Thyroid gland (tissue), 4 donors: ENCODE measurements around the gene EIF4H. TPM values are rescaled to one million over a fixed set of nuclear protein-coding genes. Genes with fewer than 3 reads are reported as not detected.
"Not testable (repeated sequence)": the region's sequence is repeated elsewhere in the genome, so short reads cannot be mapped to it uniquely, and the experiment has no call there.

Experiments used
- DNase-seq, 2 donors: peaks; one replicate each; pipeline ENCODE4 v3.0.0-alpha.2; 2019
- H3K27ac ChIP-seq, 3 donors: fragments of 200-600 bp; sonication (generic); 1 replicate in 2 of 3; 2 replicates in 1 of 3; pipeline ENCODE4 v1.5.1; 2016 to 2019; ENCODE audit warnings: mild to moderate bottlenecking in 1 of 3, moderate library complexity in 1 of 3
- H3K27me3 ChIP-seq: fragments of 200-600 bp; sonication (generic); one replicate; pipeline ENCODE4 v1.5.1; 2019
- H3K36me3 ChIP-seq, 2 donors: fragments of 200-600 bp; sonication (generic); one replicate each; pipeline ENCODE4 v1.5.1; 2016 to 2019
- H3K4me1 ChIP-seq, 2 donors: fragments of 200-600 bp; sonication (generic); one replicate each; pipeline ENCODE4 v1.5.1; 2017 to 2019
- H3K4me3 ChIP-seq, 3 donors: fragments of 200-600 bp; sonication (generic); replicated peaks in 1 of 3; 1 replicate in 2 of 3; 2 replicates in 1 of 3; pipeline ENCODE4 v1.5.1; 2016; ENCODE audit warnings: mild to moderate bottlenecking in 1 of 3
- H3K9me3 ChIP-seq: fragments of 200-600 bp; sonication (generic); one replicate; pipeline ENCODE4 v1.5.1; 2017
- CTCF ChIP-seq, 6 experiments: fragments of 200-600 bp in 3 of 6; fragments of 450-650 bp in 3 of 6; sonication (generic) in 3 of 6; IDR thresholded peaks; one replicate each; pipeline ENCODE4 v1.5.1; 2016 to 2019; ENCODE audit warnings: antibody characterized with exemption in 6 of 6, mild to moderate bottlenecking in 2 of 6, inconsistent platforms in 1 of 6, moderate library complexity in 1 of 6
- POLR2A ChIP-seq, 2 donors: fragments of 450-650 bp; IDR thresholded peaks; one replicate each; pipeline ENCODE4 v1.6.1; 2017; ENCODE audit warnings: antibody characterized with exemption in 2 of 2, mild to moderate bottlenecking in 2 of 2, moderate library complexity in 1 of 2
- WGBS, 2 donors: methylation state at CpG; one replicate each; pipeline ENCODE4 v1.1.5; 2017; 5-methylcytosine and 5-hydroxymethylcytosine counted together
- intact Hi-C: fragments of 100-400 bp; cut with DNase I; formaldehyde crosslinking; loops from one replicate; pipeline ENCODE4 v1.15.1; 2023
- total RNA-seq, 4 donors: library from RNA; depleted of rRNA; stranded (reverse); fragments of >200 nt; gene quantifications; one replicate each; pipeline ENCODE4 v1.2.3, GENCODE V29; 2016

Gene EIF4H
- total RNA-seq, 4 donors from 2014 or later = 267 to 323 (median 298) TPM

GRCh38 chr7:74190259-74190658 is 16.1 kb downstream of the EIF4H start:
- TF ChIP-seq CTCF (IDR thresholded peaks at IDR 0.05) (no peak), POLR2A (IDR thresholded peaks at IDR 0.05) (no peak)
- H3K4me3 ChIP-seq = no peak overlapping the region
- peaks cover 72 to 73% of the 10 kb centered on the region in 2 donors for H3K36me3 ChIP-seq
- 92% methylated on average over 7 of the region's 7 CpGs for WGBS, 2 donors
- H3K27me3 ChIP-seq = no peaks in the 10 kb centered on the region
- no peaks in the 10 kb centered on the region for H3K9me3 ChIP-seq
- H3K4me1 ChIP-seq = peaks cover 16 to 27% of the 10 kb centered on the region in 2 donors
- intact Hi-C loops = no loop called here
- no peak overlapping the region for H3K27ac ChIP-seq
- no peak for DNase-seq

- H3K36me3 ChIP-seq = peaks cover 79 to 80% of the 10 kb centered on the region in 2 donors
- peaks cover 8 to 19% of the 10 kb centered on the region in 2 donors for H3K4me1 ChIP-seq
- no peak for DNase-seq
- no peak overlapping the region for H3K27ac ChIP-seq
- H3K4me3 ChIP-seq = no peak overlapping the region
- intact Hi-C loops = no loop called here
- no peaks in the 10 kb centered on the region for H3K9me3 ChIP-seq
- H3K27me3 ChIP-seq = no peaks in the 10 kb centered on the region
- TF ChIP-seq POLR2A (IDR thresholded peaks at IDR 0.05) = no peak
- TF ChIP-seq CTCF (IDR thresholded peaks at IDR 0.05) = no peak
- WGBS, 2 donors = 96% methylated on average over 9 of the region's 9 CpGs
These were observed 17.1 kb downstream of the EIF4H start for GRCh38 chr7:74191231-74191630.

- no peak for TF ChIP-seq POLR2A (IDR thresholded peaks at IDR 0.05)
- no peak for TF ChIP-seq CTCF (IDR thresholded peaks at IDR 0.05)
- H3K9me3 ChIP-seq = no peaks in the 10 kb centered on the region
- peaks cover 0 to 4% of the 10 kb centered on the region in 2 donors for H3K4me1 ChIP-seq
- WGBS, 2 donors = 84 to 91% methylated on average over 8 of the region's 8 CpGs
- no peak overlapping the region for H3K27ac ChIP-seq
- H3K4me3 ChIP-seq = no peak overlapping the region
- intact Hi-C loops = no loop called here
- H3K36me3 ChIP-seq = peaks cover 76 to 84% of the 10 kb centered on the region in 2 donors
- no peaks in the 10 kb centered on the region for H3K27me3 ChIP-seq
- no peak for DNase-seq
These were observed 18.9 kb downstream of the EIF4H start for GRCh38 chr7:74193054-74193453.

GRCh38 chr7:74193913-74194312 is 19.8 kb downstream of the EIF4H start:
- Histone ChIP-seq H3K9me3 (no peaks in the 10 kb centered on the region), H3K36me3 (peaks cover 68 to 75% of the 10 kb centered on the region in 2 donors), H3K27ac (no peak overlapping the region), H3K27me3 (no peaks in the 10 kb centered on the region), H3K4me1 (no peaks in the 10 kb centered on the region), H3K4me3 (no peak overlapping the region)
- 95 to 96% methylated on average over 7 of the region's 7 CpGs for WGBS, 2 donors
- DNase-seq = no peak
- TF ChIP-seq CTCF (IDR thresholded peaks at IDR 0.05) = no peak
- intact Hi-C loops = no loop called here

- Histone ChIP-seq H3K27me3 (no peaks in the 10 kb centered on the region), H3K36me3 (peaks cover 62 to 68% of the 10 kb centered on the region in 2 donors), H3K27ac (no peak overlapping the region), H3K9me3 (no peaks in the 10 kb centered on the region), H3K4me1 (no peaks in the 10 kb centered on the region), H3K4me3 (no peak overlapping the region)
- intact Hi-C loops = no loop called here
- TF ChIP-seq POLR2A (IDR thresholded peaks at IDR 0.05) = no peak
- TF ChIP-seq CTCF (IDR thresholded peaks at IDR 0.05) = no peak
- no peak for DNase-seq
- WGBS, 2 donors = 91 to 92% methylated on average over 13 to 14 of the region's 14 CpGs
These were observed 20.5 kb downstream of the EIF4H start for GRCh38 chr7:74194686-74195085.

- H3K9me3 ChIP-seq, DNase-seq, intact Hi-C loops, H3K27me3 ChIP-seq, H3K4me3 ChIP-seq, H3K4me1 ChIP-seq, H3K27ac ChIP-seq: not testable (repeated sequence)
- peaks cover 56 to 62% of the 10 kb centered on the region in 2 donors for H3K36me3 ChIP-seq
- WGBS, 2 donors = 85 to 87% methylated on average over 18 of the region's 23 CpGs
These were observed 21.1 kb downstream of the EIF4H start for GRCh38 chr7:74195139-74195860.

GRCh38 chr7:74195968-74196654 is 22.0 kb downstream of the EIF4H start:
- 95 to 100% methylated on average over 4 to 16 of the region's 19 CpGs for WGBS, 2 donors
- intact Hi-C loops, DNase-seq, H3K9me3 ChIP-seq, H3K4me3 ChIP-seq, H3K27me3 ChIP-seq, H3K4me1 ChIP-seq, H3K27ac ChIP-seq: not testable (repeated sequence)
- peaks cover 48 to 53% of the 10 kb centered on the region in 2 donors for H3K36me3 ChIP-seq
